Muscle of arm (tissue), 12 donors: Measurements from ENCODE around the gene PXK. TPM values are rescaled to one million over a fixed set of nuclear protein-coding genes. Genes with fewer than 3 reads are reported as not detected.

ENCODE experiments used
- DNase-seq: peaks from one replicate; pipeline ENCODE4 v3.0.0-alpha.2; 2013
- polyA plus RNA-seq, 12 donors: library from polyadenylated mRNA; unstranded; fragments of 120-200 nt; gene quantifications; one replicate each; pipeline ENCODE4 v1.2.1, GENCODE V29; 2013; ENCODE audit not compliant: insufficient read length in 12 of 12

PXK gene
- polyA plus RNA-seq, 12 donors = 16.5 to 45.0 (median 25.0) TPM; not detected in 1

DNA sequence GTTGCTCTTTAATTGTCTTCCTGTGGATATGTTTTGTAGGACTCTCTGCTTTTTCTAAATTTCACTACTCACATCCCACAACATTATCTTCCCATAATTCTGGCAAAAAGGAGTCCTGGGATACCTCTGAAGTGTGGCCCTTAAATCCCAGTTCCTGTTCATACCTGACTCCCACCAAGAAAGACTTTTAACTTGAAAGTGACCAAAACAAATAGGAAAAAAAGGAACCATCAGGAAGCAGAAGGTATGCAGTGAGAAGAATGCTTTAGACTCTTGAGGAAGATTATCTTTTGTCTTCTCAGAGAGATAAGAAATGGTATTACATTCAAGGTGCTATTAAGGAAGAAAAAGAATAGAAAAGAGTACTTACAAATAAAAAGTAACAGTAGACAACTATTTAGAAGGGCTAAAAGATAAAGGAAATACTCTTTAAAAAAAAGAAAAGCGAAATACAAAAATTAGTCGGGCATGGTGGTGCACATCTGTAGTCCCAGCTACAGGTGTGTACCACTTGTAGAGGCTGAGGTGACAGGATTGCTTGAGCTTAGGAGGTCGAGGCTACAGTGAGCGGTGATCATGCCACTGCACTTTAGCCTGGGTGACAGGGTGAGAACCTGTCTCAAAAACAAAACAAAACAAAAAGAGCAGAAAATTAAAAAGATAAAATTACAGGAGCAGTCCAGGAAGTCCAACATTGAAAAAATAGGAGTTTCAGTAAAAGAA lies 46.8 kb downstream of the PXK start:
- no peak for DNase-seq

DNA sequence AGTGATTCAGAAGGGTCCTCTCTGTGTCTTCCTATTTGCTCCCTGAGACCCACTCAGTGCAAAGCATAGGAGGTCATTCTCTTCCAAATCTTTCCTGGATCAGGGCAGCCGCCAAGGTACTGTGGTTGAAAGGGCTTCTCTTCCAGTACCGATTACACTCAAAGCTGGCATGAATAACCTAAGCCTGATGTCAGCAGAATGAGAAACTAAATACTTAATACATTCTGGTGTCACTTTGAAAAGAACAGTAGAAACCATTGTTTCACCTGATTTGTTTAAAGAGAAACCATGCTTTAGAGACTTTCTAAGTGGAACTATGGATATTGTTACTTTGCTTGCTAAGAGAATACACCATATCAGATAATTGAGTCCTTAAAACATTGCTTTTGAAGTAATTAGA lies 50.8 kb downstream of the PXK start:
- DNase-seq = no peak

DNA sequence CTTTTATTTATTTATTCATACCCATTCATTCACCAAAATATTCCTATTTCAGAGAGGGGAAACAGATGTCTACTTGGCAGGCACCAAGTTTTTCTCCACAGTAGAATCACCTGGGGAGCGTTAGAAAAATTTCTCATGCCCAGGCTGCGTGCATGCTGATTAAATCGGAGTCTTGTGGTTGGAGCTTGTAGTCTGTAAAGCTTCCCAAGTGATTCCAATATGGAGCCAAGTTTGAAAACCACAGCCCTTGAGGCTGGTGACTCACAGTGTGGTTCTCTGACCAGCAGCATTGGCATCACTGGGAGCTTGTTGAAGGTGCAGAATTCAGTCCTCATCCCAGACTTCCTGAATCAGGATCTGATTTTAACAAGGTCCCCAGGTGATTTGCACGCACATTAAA lies 51.2 kb downstream of the PXK start:
- DNase-seq = no peak

DNA sequence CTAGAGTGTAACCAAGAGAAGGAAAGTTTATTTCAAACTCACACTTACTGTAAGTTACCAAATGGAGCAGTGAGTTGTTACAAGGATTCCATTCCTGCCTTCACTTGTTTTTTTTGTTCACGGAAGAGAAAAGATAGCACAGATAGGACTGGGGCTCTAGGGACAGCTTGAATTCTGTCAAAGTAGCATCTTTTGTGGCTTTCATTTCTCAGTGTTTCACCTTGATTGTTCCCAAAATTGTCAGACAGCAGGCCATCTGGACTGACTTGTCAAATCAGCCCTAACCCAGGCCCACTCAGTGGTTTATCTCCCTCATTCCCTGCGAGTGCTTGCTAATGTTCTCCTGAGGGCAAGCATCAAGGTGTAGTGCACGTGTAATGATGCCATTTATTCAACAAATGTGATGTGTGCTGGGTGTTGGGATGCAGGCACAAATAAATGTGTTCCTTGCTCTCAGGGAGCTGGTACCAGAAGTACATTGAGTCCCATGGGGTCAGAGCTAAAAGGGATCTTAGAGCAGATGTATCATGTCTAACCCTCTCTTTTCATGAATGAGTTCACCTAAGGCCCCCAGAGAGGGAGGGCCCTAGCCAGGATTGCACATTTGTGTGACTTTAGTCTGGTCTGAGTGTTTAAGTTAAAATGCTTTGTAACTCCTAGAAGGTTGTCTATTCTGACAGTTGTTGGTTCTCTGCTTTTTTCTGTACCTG lies 51.8 kb downstream of the PXK start:
- no peak for DNase-seq

DNA sequence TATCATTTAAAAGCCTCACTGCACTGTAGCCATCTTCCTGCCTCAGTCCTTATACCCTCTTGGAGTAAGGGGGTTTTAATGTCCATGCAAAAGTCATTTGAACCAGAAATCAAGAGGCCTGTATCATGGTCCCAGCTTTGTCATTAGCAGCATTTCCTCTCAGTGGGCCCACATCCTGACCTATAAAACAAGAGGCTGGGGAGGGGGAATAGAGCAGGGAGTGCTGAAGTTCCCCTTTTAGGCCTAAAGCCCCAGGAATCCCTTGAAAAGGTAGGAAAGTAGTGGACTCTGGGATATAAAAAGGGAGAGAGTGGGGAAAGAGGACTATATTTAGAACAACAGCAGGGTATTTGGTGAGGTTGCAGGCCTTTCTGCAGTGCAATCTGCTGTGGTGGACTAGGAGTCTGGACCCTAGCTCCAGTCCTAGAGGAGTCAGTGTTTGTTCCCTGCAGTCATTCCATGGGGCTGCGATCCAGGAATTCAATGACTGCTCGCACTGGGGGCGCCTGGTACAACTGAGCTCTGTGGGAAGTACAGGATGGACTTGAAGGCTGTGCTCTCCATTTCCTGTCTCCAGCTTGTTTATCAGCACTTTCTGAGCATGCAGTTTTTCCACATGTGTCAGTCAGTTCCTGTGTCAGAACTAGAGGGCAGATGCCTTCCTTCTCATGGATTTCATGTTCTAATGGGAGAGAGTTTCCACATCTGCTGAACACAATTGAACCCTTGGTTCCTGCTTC lies 54.1 kb downstream of the PXK start:
- no peak for DNase-seq

DNA sequence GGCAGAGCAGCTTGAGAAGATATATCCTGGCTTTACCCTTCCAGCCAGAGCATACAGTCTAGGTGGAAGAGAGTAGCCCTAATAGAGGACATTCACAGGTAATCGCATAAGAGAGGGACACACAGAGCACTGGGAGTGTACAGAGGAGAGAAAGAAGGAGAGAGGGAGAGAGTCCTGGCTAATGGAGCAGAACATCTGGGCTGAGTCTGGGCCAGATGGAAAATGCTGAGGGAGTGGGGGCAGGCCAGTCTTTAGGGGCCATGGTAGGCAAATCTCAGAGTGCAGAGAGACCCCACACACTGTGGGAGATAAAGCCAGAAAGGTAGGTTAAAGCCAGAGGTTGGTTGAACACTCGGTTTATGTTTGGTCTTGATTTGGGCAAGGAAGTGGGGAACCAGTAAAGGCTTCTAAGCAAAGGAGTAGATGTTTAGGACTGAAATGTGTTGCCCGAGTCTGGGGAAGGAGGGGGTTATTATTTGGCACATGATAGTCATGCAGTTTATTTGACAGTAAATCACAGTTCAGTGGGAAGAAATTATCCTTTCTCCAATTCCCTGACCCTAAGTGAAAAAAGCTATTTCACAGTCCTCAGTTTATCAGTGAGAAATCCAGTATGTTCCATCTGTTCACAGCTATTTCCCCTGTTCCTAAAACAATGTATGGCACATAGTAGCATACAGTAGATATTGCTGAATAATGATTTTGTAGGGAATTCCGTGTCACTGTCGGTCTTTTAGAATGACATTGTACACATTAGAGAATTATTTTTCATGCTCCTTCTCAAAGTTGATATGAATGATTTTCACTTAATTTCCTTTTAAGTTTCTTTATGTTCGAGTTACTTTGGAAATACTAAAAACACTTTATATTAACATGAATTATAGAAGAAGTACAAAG lies 55.2 kb downstream of the PXK start:
- peak; percentile 43 for DNase-seq

DNA sequence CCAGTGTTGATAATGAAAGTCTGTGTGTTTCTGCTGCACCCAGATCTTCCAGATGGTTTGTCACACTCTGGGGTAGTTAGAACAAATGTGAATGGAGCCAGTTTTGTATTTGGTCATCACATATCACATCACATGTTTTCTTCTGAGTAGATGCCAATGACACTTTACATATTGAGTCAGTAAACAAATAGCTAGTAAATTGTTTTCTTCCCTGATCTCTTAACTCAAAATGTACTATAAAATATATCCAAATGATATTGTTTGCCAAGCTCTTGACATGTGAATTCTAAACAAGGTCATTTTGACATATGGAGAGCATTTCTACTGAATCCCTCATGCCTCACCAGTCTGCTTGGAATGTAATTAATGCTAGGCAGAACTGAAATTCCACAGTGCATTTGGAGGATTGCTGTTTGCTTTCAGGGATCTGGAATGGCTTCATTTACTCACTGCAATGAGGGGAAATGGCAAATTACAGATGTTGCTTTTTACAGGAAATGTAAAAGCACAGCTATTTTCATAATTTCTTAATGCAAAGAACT lies 55.9 kb downstream of the PXK start:
- peak; percentile 37 for DNase-seq

DNA sequence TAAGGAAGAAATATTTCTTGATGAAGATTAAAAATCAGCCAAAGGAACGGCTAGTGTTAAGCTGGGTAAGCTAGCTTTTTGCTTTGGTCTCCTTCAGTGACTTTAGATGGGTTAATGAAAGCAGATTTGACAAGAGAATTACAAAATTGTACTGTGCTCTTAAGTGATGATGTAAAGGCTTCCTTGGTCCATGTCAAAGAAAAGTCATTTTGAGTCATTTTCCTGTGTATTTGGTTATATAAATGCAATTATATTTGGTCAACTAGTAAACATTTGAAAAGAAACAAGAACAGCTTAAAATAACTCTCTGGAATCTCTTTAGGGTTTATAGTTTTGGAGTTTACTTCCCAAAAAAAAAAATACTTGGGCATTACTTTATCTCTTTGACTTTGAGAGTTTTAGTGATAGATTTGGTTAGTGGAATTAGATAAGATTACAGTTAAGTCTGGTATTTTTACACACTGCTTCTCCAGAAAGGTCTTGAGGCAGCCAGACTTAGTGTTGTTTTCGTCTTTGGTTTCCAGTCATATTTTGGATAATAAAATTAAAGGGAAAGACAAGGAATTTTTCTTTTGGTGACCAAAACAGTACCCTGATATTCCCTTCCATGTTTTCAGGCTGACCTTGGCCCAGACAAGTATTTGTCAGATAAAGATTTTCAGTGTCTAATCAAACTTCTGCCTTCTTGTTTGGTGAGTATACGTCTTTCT lies 58.6 kb downstream of the PXK start:
- DNase-seq = no peak

DNA sequence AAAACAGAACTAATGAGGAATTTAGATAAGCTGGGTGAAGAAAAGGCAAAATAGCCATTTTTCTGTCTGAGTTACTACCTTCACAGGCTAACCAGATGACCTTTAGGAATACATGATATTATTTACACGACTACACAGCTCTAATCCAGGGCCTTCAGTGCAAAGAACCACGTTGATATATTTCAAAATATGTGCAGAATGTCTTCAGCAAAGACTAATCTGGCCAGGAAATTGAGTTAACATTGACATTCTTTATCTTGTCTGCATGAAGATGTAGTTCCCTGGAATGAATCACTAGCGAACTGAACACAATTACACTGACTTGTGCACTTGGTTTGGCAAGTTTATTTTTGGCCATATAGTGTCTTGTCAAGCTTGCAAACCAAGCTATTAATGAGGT lies 59.5 kb downstream of the PXK start:
- DNase-seq = no peak

DNA sequence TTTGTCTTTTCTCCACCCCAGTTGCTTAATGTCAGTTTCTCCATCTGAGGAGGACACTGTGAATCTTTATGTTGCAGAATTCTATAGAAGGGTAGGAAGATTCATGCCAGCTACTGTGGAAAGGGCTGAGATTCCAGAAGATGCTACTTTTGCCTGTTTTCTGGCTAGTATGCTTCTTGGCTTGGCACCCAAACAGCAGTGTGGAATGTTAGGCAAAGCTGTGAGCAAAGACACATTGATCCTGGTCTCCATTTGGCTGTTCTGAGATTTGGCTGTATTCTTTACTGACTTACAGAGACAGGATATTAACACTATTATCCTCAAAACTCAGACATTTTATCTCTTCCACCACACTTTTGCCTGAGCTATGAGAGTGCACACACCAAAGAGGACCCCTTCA lies 61.6 kb downstream of the PXK start:
- DNase-seq = no peak

DNA sequence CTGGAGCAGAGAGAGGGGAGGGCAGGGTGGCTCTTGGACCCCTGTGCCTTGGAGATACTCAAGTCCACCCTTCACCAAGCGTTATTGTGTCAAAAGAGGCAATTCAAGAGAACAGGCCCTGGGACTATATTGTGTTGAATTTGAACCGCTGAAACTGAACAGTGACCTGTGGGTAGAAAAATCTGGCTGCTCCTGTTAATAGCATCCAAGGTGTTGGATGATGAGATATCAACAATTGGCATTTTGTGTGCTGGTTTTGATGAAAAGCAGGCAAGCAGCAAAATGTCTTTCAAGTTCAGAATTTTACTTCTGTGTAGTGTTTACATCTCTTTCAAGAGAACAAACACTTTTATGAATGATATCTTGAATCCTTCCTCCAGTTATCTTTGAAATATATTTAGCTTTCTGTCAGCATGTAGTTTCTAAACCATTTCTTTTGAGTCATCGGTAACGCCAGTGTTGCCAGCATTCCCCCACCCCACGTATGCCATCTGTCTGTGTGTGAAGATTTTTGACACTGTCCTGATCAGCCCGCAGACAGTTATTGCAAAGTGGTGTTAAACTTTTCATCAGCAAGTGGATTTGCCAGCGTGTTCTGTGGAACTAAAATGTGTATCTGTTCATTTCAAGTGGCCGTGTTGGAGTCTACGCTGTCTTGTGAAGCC lies 66.1 kb downstream of the PXK start:
- no peak for DNase-seq

DNA sequence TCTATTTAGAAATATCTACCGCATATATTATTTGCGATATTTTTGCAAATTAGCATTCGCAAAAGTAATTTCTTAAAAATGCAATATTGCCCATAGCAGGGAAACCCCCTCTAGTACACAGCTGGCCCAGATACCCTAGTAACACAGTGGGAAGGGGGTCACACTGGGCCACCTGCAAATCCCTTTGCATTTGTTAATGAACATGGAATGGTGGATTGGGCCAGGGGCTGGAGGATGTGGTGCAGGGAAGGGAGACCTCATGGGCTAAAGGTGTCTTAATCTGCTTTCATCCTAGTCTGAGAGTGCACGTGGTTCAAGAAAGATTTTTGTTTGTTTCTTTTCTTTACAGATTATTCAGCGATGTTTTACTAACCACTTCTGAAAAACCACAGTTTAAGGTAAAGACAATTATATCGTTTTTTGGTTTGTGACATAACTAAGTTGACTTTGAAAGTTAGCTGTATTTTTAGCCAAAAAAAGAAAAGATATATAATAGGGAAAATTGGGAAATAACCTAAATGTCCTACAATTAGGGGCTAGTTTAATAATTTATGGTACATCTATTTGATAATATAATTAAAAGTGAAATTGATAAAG lies 70.9 kb downstream of the PXK start:
- DNase-seq = no peak

DNA sequence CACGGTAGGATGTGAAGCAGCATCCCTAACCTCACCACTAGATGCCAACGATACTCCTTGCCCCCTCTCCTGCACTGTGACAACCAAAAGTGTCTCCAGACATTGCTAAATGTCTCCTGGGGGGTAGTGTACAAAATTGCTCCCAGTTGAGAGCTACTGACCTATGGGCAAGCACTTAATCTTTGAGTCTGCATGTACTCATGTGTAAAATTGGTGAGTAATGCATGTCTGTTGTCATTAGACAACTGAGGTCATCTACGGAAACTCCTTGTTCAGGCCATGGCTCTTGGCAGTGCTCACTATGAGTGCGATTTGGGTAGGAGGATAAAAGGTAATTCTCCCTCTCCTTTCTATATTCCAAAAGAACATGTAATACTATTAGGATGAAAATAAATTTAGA lies 71.7 kb downstream of the PXK start:
- no peak for DNase-seq

DNA sequence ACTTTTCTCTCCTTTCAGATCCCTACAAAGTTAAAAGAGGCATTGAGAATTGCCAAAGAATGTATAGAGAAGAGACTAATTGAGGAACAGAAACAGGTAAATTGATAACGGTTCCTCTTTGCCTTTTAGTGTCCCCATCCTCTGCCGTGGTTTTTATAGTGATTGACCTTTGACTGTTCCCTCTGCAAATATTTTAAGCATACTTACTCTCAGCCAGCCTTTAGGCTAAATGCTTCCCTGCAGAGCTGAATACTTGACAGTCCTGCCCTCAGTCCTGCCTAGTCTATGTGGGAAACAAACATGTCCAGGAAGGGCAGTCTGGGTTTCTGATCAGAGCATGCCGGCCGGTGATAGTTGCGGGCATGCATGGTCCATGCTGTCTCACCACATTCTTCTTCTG lies 76.2 kb downstream of the PXK start:
- no peak for DNase-seq

DNA sequence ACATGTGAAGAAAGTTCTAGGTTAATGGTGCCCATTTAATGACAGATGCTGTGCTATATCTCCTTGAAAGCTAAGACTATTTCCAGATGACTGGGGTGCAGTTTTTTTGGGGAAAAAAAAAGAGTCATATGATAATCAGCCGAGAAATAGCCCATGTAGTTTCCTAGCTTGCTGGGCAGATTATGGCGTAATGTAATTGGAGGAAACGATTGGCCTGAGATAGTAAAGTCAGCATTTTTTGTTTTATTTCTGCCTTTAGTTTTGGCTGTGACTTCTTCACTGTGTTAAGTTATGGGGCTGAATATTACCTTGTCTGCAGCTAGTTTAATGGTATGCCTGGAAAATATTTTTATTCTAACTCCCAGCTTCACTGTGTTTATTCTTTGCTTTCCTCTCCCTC lies 77.0 kb downstream of the PXK start:
- DNase-seq = no peak

DNA sequence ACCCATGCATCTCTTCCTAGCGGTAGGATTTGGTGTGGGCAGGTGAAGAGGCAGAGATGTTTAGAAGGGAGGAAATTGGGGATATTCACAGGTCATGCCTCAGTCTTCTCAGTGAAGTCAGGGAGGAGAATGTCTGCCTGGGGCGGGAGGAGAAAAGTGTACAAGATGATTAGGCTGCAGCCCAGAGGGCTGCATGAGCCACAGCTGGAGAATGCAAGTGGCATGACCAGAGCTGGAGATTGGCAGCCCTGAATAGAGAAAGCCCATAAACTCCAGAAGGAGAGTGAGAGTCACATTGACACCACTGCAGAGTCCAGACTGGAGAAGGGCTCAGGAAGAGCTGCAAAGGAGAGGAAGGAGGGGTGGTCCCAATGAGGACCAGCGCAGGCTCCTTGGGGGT lies 78.3 kb downstream of the PXK start:
- DNase-seq = no peak

DNA sequence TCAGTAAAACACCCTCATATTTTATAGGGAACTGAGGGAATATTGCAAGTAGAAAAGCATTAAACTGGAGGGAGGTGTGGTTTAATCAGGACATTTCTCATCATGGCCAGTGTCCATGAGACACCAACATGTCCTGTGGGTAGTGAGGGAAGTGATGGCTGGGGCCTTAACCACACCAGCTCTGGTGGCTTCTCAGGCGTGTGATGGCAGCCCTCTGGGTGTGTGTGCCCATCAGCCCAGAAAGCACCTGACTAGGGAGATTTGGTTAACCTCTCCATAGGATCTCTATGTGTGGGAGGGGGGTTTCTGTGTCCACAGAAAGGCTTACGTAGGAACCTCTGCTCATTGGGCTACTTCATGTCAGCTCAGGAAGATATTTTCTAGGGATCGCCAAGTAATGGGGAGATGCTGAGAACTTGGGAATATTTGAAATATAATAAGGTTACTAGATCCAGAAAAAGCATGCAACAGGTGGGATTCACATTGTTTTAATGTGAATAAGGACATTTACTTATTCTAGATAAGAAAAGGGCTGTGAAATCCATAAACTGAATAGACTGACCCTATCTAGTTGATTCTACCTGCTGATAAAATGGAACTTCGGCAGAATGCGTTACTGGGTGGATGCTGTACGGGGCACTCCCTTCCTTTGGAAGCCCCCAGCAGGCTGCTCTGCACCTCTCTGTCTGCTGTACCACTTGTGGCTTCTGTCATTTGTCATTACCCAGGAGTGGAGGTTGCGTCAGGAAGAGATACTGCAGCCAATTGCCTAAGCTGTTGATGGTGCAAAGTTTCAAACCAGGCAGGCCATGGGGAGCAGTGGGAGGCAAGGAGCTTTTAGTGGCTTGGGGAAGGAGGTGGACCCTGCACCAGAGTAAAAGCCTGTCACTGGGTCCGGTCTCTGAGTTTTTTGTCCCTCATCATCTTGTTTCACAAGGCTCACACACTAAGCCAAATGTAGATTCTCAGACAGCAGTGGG lies 79.4 kb downstream of the PXK start:
- no peak for DNase-seq

DNA sequence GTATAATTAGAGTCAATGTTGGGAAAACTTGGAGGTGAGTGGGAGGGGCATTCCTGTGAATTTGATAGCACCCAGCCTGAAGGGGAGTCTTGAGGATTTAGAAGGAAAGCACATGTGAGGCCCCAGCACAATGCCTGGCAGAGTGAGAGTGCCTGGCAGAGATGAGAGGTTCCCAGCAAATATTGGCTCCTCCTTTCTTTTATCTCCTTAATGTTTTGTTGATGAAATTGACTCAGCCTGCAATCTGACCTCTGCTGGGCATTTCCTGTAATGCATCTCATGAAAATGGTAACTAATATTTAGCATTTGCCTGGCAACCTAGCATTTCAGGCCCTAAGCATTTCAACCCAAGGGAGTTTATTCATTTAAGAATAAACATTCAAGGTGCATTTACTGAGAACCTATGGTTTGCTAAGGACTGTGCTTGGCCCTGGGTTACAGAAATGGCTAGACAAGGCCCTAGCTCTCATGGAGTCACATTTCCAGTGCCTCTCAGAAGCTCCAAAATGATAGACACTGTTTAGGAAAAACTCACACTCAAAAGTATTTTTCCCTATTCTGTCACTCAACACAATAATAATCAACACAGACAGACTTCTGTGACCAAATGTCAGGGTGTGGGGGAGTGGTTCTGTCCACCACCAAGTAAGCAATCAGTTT lies 82.0 kb downstream of the PXK start:
- DNase-seq = peak; percentile 57
